Glutamatergic neuron (in vitro differentiated cells): ENCODE measurements around the gene ADH4. TPM values are rescaled to one million over a fixed set of nuclear protein-coding genes. Genes with fewer than 3 reads are reported as not detected.

Source experiments
- DNase-seq: peaks from one replicate; pipeline ENCODE4 v3.0.0; 2022
- H3K27ac Mint-ChIP-seq: one replicate; pipeline ENCODE4 v1.8.0; 2020; ENCODE audit warnings: mild to moderate bottlenecking, mixed read lengths, inconsistent platforms; ENCODE audit not compliant: unreplicated experiment
- H3K27me3 Mint-ChIP-seq: one replicate; pipeline ENCODE4 v1.8.0; 2020; ENCODE audit warnings: mild to moderate bottlenecking, moderate library complexity, mixed read lengths, inconsistent platforms; ENCODE audit not compliant: unreplicated experiment
- H3K36me3 Mint-ChIP-seq: one replicate; pipeline ENCODE4 v1.8.0; 2020; ENCODE audit warnings: mild to moderate bottlenecking, mixed read lengths, inconsistent platforms; ENCODE audit not compliant: unreplicated experiment
- H3K4me1 Mint-ChIP-seq: one replicate; pipeline ENCODE4 v1.8.0; 2020; ENCODE audit warnings: mild to moderate bottlenecking, low read depth, mixed read lengths, inconsistent platforms; ENCODE audit not compliant: unreplicated experiment
- H3K4me3 Mint-ChIP-seq: one replicate; pipeline ENCODE4 v1.8.0; 2020; ENCODE audit warnings: mild to moderate bottlenecking, mixed read lengths, inconsistent platforms; ENCODE audit not compliant: unreplicated experiment
- H3K9me3 Mint-ChIP-seq: one replicate; pipeline ENCODE4 v1.8.0; 2020; ENCODE audit warnings: mild to moderate bottlenecking, moderate library complexity, mixed read lengths, inconsistent platforms; ENCODE audit not compliant: unreplicated experiment
- total RNA-seq: library from RNA; stranded (reverse); fragmentation: NEBNext Ultra II Directional; extraction: Animal tissue kit (Norgen Biotek cat#: 25700); gene quantifications from one replicate; pipeline ENCODE4 v1.2.1, GENCODE V29; 2021; ENCODE audit not compliant: unreplicated experiment
- TF ChIP-seq, protein P1 (sequence below): fragments of 200-600 bp; sonication (generic); IDR thresholded peaks from one replicate; pipeline ENCODE4 v1.5.0; 2021; ENCODE audit not compliant: partially characterized antibody, unreplicated experiment

ADH4 gene
- total RNA-seq, 1 donor from 2014 or later: not detected

DNA sequence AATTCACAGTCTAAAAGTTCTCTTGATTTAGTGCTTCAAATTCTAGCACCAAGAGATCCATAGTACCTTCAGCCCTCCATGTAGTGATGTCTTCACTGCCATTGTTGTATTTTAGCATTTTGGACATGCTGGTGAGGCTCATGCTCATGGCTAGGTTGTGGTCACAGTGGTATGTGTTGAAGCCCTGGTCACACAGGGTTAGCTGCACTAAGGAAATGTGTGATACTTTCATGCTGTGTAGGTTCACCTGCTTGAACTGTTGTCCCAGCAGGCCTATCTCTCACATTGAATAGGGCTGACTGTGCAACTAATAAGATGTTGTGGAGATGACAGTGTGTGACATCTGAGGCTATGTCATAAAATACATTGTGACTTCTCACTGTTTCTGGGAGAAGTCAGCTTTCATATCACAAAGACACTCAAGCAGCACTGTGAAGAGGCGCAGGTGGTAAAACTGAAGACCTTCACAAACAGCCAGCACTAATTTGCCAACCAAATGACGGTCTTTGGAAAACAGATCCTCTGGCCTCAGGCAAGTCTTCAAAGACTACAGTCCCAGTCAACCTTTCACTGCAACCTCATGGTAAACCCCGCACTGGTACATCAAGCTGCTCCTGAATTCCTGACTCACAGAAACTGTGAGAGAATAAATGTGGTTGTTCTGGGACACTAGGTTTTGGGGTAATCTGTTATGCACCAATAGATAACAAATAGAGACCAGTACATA is 17.4 kb upstream of the ADH4 start:
- Mint-ChIP-seq H3K27ac (no peak overlapping the region), H3K27me3 (no peaks in the 10 kb centered on the region), H3K9me3 (peaks cover 1% of the 10 kb centered on the region), H3K4me1 (no peaks in the 10 kb centered on the region), H3K36me3 (no peaks in the 10 kb centered on the region), H3K4me3 (no peak overlapping the region)
- TF ChIP-seq, protein P1, sequence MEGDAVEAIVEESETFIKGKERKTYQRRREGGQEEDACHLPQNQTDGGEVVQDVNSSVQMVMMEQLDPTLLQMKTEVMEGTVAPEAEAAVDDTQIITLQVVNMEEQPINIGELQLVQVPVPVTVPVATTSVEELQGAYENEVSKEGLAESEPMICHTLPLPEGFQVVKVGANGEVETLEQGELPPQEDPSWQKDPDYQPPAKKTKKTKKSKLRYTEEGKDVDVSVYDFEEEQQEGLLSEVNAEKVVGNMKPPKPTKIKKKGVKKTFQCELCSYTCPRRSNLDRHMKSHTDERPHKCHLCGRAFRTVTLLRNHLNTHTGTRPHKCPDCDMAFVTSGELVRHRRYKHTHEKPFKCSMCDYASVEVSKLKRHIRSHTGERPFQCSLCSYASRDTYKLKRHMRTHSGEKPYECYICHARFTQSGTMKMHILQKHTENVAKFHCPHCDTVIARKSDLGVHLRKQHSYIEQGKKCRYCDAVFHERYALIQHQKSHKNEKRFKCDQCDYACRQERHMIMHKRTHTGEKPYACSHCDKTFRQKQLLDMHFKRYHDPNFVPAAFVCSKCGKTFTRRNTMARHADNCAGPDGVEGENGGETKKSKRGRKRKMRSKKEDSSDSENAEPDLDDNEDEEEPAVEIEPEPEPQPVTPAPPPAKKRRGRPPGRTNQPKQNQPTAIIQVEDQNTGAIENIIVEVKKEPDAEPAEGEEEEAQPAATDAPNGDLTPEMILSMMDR: no peak
- DNase-seq: no peak

DNA sequence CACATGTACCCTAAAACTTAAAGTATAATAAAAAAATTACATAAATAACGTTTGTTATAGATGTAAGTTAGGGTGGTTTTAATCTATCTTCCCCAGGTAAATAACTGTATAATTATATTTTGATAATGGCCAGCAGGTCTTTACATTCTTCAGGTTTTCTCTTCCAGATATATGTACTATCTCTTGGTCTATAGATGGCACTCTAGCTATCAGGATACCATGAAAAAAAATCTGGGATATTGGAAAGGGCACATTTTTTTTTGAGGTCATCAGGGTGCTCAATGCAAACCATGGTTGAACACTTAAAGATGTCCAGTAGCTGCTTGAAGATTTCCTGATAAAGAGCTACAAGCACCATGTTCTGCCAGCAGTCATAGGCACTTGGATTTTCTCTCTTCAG is 15.6 kb upstream of the ADH4 start:
- DNase-seq: no peak
- no peak overlapping the region for H3K27ac Mint-ChIP-seq
- H3K9me3 Mint-ChIP-seq: peaks cover 1% of the 10 kb centered on the region
- no peaks in the 10 kb centered on the region for H3K4me1 Mint-ChIP-seq
- H3K36me3 Mint-ChIP-seq: no peaks in the 10 kb centered on the region
- no peak overlapping the region for H3K4me3 Mint-ChIP-seq
- TF ChIP-seq, protein P1: no peak
- no peaks in the 10 kb centered on the region for H3K27me3 Mint-ChIP-seq

DNA sequence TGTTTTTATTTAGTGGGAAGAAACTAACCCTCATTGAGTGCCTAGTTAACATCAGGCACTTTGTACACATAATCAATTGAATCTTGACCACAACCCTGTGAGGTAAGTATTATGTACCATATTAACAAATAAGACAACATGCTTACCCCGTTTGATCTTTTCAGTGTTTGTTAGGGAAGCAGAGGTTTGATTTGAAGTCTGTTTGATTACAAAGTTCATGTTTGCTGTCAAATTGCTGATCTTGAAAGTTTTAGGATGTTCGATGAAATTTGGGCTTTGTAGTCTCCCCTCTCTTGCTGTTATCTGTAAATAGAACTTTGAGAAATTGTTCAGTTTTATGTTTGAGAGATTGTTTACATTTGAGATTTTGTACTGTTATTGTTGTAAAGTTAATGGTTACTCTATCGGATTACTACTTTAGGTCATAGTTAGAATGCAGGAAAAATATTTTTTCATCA is 13.4 kb upstream of the ADH4 start:
- Mint-ChIP-seq H3K4me3 (no peak overlapping the region), H3K27me3 (no peaks in the 10 kb centered on the region), H3K36me3 (no peaks in the 10 kb centered on the region), H3K4me1 (no peaks in the 10 kb centered on the region), H3K9me3 (peaks cover 1% of the 10 kb centered on the region), H3K27ac (no peak overlapping the region)
- no peak for DNase-seq
- TF ChIP-seq, protein P1: no peak

DNA sequence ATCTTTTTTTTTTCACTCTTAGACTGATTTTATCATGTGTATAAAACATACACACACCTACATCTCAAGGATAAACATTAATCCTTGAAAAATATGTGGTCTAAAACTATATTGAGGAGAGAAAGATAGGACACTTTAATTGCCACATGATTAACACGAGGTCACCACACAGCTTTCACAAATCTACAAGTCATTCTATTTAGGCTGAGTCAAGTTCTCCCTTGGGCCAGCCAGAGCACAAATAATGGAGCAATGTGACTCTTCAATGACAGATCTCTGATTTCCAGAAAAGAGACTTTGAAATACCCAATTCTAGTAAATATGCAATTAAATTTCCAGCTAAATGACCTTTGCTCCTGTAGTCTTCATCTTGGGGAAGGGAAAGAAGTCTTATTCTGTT is 12.9 kb upstream of the ADH4 start:
- Mint-ChIP-seq H3K36me3 (no peaks in the 10 kb centered on the region), H3K27ac (no peak overlapping the region), H3K4me3 (no peak overlapping the region), H3K9me3 (peaks cover 1% of the 10 kb centered on the region), H3K4me1 (no peaks in the 10 kb centered on the region), H3K27me3 (no peaks in the 10 kb centered on the region)
- TF ChIP-seq, protein P1: no peak
- DNase-seq: no peak

DNA sequence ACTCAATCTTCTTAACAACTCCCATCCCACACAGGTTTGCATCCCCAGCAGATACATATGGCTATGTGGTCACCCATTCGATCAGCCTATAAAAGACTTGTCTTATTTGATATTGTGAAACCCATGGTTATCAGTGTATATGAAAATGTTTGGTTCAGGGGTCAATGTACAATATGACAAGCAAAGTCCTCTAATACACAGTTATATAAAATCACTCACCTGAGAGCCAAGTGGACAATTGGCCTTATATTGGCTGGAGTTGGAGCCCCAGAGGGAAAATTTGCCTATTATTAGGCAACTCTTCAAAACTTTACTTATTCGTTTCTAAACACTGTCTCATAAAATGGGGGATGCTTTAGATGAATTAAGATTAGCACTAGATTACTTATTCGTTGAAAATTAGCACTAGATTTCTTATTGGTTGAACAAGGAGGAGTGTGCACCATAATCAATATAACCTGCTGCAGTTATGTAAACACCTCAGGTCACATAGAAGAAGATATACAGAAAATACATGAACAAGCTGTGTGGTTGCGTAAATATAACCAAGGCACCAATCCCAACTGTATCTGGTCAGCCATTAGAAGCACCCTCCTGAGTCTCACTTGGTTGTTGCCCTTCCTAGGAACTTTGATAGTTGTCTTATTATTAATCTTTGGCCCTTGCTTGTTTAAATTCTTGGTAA is 10.7 kb upstream of the ADH4 start:
- H3K27ac Mint-ChIP-seq: no peak overlapping the region
- no peaks in the 10 kb centered on the region for H3K27me3 Mint-ChIP-seq
- H3K4me3 Mint-ChIP-seq: no peak overlapping the region
- H3K4me1 Mint-ChIP-seq: no peaks in the 10 kb centered on the region
- H3K36me3 Mint-ChIP-seq: peaks cover 11% of the 10 kb centered on the region
- H3K9me3 Mint-ChIP-seq: peaks cover 5% of the 10 kb centered on the region
- no peak for DNase-seq
- TF ChIP-seq, protein P1: no peak
